Loucy (cell line): ENCODE data around the gene OVOL2.

ENCODE experiments used
- CTCF ChIP-seq: fragments of 200-600 bp; sonication (generic); conservative IDR thresholded peaks from 2 replicates; pipeline ENCODE4 v1.5.1; 2014; ENCODE audit warnings: mild to moderate bottlenecking, antibody characterized with exemption, low read length
- EZH2phosphoT487 ChIP-seq: fragments of 200-600 bp; IDR thresholded peaks from 2 replicates; pipeline ENCODE4 v1.6.1; 2018; ENCODE audit warnings: antibody characterized with exemption, mild to moderate bottlenecking, moderate library complexity, borderline replicate concordance

- TF ChIP-seq CTCF, result no peak
- TF ChIP-seq EZH2phosphoT487, result no peak
Measured at GRCh38 chr20:18046535-18046934, 11.2 kb downstream of the OVOL2 start.
